Fibroblast of mammary gland (primary cell): ENCODE measurements around the gene SMU1.

Experiments
- DNase-seq: peaks from one replicate; pipeline ENCODE4 v3.0.0-alpha.2; 2010; ENCODE audit warnings: low read depth
- H3K4me3 ChIP-seq: 2 replicates; pipeline ENCODE4 v1.5.1; 2011; ENCODE audit warnings: low read depth, mild to moderate bottlenecking, low read length, moderate library complexity; ENCODE audit not compliant: control insufficient read depth
- CTCF ChIP-seq: conservative IDR thresholded peaks from 2 replicates; pipeline ENCODE4 v1.5.1; 2011; ENCODE audit warnings: low read depth, low read length, inconsistent platforms; ENCODE audit not compliant: control insufficient read depth, insufficient read depth

The SMU1 gene

GRCh38 chr9:33076046-33077004 is at the start of gene SMU1:
Gene SMU1 (minus strand): TSS chr9:33076674. CDS start chr9:33076608, 66 bp downstream.
- peak within 1 kb of the TSS; percentile 99 for H3K4me3 ChIP-seq
- TF ChIP-seq CTCF = no peak
- DNase-seq = peak; percentile 97

- no peak for TF ChIP-seq CTCF
- H3K4me3 ChIP-seq = no peak overlapping the region
- no peak for DNase-seq
Observed at GRCh38 chr9:33125461-33125860, 49.0 kb upstream of the SMU1 start.

DNA sequence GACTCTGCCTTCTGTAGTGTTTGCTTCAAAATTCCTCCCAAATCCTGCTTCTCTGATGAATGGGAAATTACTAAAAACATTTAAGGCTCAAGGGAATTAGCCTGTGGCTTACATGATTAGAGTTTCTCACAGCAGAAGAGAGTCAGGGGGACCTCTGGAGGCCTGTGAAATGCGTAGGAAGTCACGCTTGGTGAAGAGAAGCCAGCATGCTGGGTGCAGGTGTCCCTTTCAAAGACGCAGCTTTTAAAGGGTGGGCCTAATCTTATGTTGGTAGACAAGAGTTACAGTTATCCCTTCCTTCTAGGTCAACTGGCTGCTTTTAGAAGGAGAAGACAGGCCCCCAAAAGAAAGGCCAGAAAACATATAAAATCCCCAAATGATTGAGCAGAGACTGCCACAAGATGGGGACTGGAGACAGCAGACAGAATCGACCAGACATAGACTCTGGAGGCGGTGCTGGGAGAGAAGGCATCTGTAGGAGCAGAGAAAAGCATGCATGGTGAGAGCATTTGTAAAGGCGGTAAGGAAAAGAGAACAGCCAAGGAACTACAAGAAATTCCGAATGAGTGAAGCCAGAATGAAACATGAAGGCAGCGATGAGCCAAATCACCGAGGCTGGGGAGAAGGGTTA is 48.4 kb upstream of the SMU1 start:
- H3K4me3 ChIP-seq = no peak overlapping the region
- DNase-seq = peak; percentile 40
- no peak for TF ChIP-seq CTCF

DNA sequence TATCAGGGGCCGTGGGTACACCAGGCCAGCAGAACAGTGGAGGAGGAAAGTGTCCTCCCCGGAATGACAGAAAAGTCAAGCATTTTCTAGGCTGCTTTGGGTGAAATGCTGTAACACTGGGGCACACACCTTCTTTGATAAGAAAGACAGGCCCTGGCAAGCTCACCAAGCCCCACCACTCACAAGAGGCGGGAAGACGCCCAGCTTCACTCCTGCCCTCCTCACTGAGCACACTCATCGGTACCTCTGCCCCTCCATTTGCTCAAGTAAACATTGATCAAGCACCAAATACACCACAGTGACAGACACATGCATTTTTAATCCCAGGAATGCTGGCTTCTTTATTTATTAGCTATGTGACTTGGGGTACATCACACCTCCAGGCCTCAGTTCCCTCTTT is 47.6 kb upstream of the SMU1 start:
- H3K4me3 ChIP-seq = no peak overlapping the region
- no peak for DNase-seq
- no peak for TF ChIP-seq CTCF

GRCh38 chr9:33123407-33124031 is 47.0 kb upstream of the SMU1 start:
- H3K4me3 ChIP-seq = no peak overlapping the region
- DNase-seq = no peak
- TF ChIP-seq CTCF = no peak

DNA sequence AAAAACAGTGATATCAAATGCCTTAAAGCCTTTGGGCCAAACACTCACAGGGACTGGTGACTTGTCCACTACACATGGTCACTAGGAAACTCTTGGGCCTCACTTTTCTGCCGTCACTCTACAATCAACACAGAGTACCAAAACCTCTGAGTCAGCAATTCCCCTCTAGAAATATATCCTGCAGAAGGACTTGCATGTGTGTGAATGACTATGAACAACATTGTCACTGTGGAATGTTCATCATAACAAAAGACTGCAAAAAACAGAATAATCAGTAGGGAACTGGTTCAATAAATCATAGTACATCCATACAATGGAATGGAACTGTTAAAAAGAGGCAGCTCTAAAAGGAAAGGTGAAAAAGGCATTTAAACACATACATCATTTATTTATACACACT is 44.1 kb upstream of the SMU1 start:
- H3K4me3 ChIP-seq = no peak overlapping the region
- no peak for TF ChIP-seq CTCF
- no peak for DNase-seq
